GM12878 (cell line): Measurements from ENCODE around the gene AGAP1. TPM values are rescaled to one million over a fixed set of nuclear protein-coding genes. Genes with fewer than 3 reads are reported as not detected.

ENCODE experiments used
- ATAC-seq: fragments of 200-7000 bp; cut with Tn5 transposase; 3 replicates; pipeline ENCODE4 v1.9.1; 2020; ENCODE audit warnings: mild to moderate bottlenecking, moderate library complexity
- BruUV-seq: library from RNA; stranded (reverse); fragments of 400-500 nt; replicated peaks from 2 replicates; lab custom pipeline; 2021; lab: Mats Ljungman, UMichigan
- CTCF ChIA-PET: fragments of 300-600 bp; sonication (Branson Sonifier 250); formaldehyde crosslinking; extraction: SDS; loops from one replicate; lab custom pipeline; 2021; ENCODE audit warnings: inconsistent platforms; lab: Yijun Ruan, JAX
- POLR2A ChIA-PET: fragments of 350-600 bp; formaldehyde crosslinking; extraction: SDS; loops from one replicate; lab custom pipeline; 2021; ENCODE audit warnings: inconsistent platforms; lab: Charles Lee
- RAD21 ChIA-PET: fragments of 300-600 bp; sonication (Branson Sonifier 250); formaldehyde crosslinking; loops from one replicate; lab custom pipeline; 2023; ENCODE audit warnings: antibody characterized with exemption; ENCODE audit not compliant: unreplicated experiment; lab: Charles Lee
- SMC1A ChIA-PET: fragments of 300-600 bp; sonication (Branson Sonifier 250); formaldehyde crosslinking; loops from one replicate; lab custom pipeline; 2023; ENCODE audit not compliant: unreplicated experiment, uncharacterized antibody; lab: Charles Lee
- DNase-seq: peaks from one replicate; pipeline ENCODE4 v3.0.0-alpha.2; 2011; ENCODE audit warnings: low read depth, low spot score
- FAIRE-seq: peaks from 3 replicates; lab custom pipeline; 2011; peaks lifted over from hg19 to GRCh38; lab: Jason Lieb, UNC
- H2AFZ ChIP-seq: 2 replicates; pipeline ENCODE4 v1.6.0; 2011; ENCODE audit warnings: low read depth, low read length, control low read depth; ENCODE audit not compliant: control insufficient read depth
- H3K27ac ChIP-seq: 2 replicates; pipeline ENCODE4 v1.5.1; 2011; ENCODE audit warnings: control low read depth; ENCODE audit not compliant: control insufficient read depth, insufficient read depth
- H3K27me3 ChIP-seq, 2 experiments: replicated peaks in 1 of 2; 2 replicates each; pipeline versions ENCODE4 v1.6.0 to v1.6.1; 2011; ENCODE audit warnings: low read length in 1 of 2; ENCODE audit not compliant: control insufficient read depth in 2 of 2, insufficient read depth in 2 of 2
- H3K36me3 ChIP-seq, 2 experiments: 2 replicates each; pipeline ENCODE4 v1.5.1; 2011; ENCODE audit warnings: low read length in 1 of 2; ENCODE audit not compliant: control insufficient read depth in 2 of 2, insufficient read depth in 2 of 2
- H3K4me1 ChIP-seq: 2 replicates; pipeline ENCODE4 v1.6.1; 2011; ENCODE audit warnings: mild to moderate bottlenecking, low read length, moderate library complexity, mixed read lengths; ENCODE audit not compliant: control insufficient read depth, insufficient read depth
- H3K4me2 ChIP-seq: 2 replicates; pipeline ENCODE4 v1.6.0; 2011; ENCODE audit warnings: control low read depth; ENCODE audit not compliant: control insufficient read depth, insufficient read depth
- H3K4me3 ChIP-seq: fragments of 200-600 bp; sonication (generic); 2 replicates; pipeline ENCODE4 v1.5.1; 2016
- H3K79me2 ChIP-seq: 2 replicates; pipeline ENCODE4 v1.6.0; 2011; ENCODE audit warnings: low read length; ENCODE audit not compliant: control insufficient read depth, insufficient read depth
- H3K9ac ChIP-seq: 2 replicates; pipeline ENCODE4 v1.8.0; 2011; ENCODE audit warnings: low read length, control low read depth, mixed read lengths; ENCODE audit not compliant: control insufficient read depth, insufficient read depth
- H3K9me3 ChIP-seq: replicated peaks from 3 replicates; pipeline ENCODE4 v1.5.1; 2011; ENCODE audit warnings: mild to moderate bottlenecking, low read length; ENCODE audit not compliant: control insufficient read depth, insufficient read depth
- H4K20me1 ChIP-seq: 2 replicates; pipeline ENCODE4 v1.6.0; 2011; ENCODE audit not compliant: control insufficient read depth, insufficient read depth
- CHD2 ChIP-seq: IDR thresholded peaks from 2 replicates; pipeline ENCODE4 v1.6.1; 2011; ENCODE audit warnings: low read depth, low read length, improper control_type of control experiment, borderline replicate concordance
- CHD4 ChIP-seq: fragments of 200-600 bp; sonication (generic); IDR thresholded peaks from 2 replicates; pipeline ENCODE4 v1.6.1; 2016; ENCODE audit warnings: mild to moderate bottlenecking
- GABPA ChIP-seq: IDR thresholded peaks from 2 replicates; pipeline ENCODE4 v1.6.1; 2014; ENCODE audit warnings: antibody characterized with exemption, low read depth, mild to moderate bottlenecking, inconsistent platforms
- MYC ChIP-seq: IDR thresholded peaks from 2 replicates; pipeline ENCODE4 v1.6.1; 2011; ENCODE audit warnings: mild to moderate bottlenecking, low read length, moderate library complexity, inconsistent platforms; ENCODE audit not compliant: insufficient read depth, insufficient replicate concordance, insufficient read length, severe bottlenecking
- NBN ChIP-seq: fragments of 450-650 bp; IDR thresholded peaks from 2 replicates; pipeline ENCODE4 v1.6.1; 2016
- NFIC ChIP-seq: IDR thresholded peaks from 2 replicates; pipeline ENCODE4 v1.6.1; 2012; ENCODE audit warnings: low read depth, mild to moderate bottlenecking, inconsistent platforms, low read length, moderate library complexity
- NFYA ChIP-seq: IDR thresholded peaks from 2 replicates; pipeline ENCODE4 v1.6.1; 2011; ENCODE audit warnings: low read depth, mild to moderate bottlenecking, low read length, improper control_type of control experiment, borderline replicate concordance
- PAX5 ChIP-seq: IDR thresholded peaks from 2 replicates; pipeline ENCODE4 v1.6.1; 2011; ENCODE audit warnings: low read depth, low read length, borderline replicate concordance
- POU2F2 ChIP-seq: IDR thresholded peaks from 3 replicates; pipeline ENCODE4 v1.6.1; 2011; ENCODE audit warnings: low read depth, mild to moderate bottlenecking, low read length, borderline replicate concordance
- RCOR1 ChIP-seq: conservative IDR thresholded peaks from 2 replicates; pipeline ENCODE4 v1.6.1; 2012; ENCODE audit warnings: low read depth, low read length, improper control_type of control experiment
- SIN3A ChIP-seq: IDR thresholded peaks from 2 replicates; pipeline ENCODE4 v1.6.1; 2012; ENCODE audit warnings: low read depth, low read length, improper control_type of control experiment
- SUZ12 ChIP-seq: fragments of 200-600 bp; sonication (generic); IDR thresholded peaks from one replicate; pipeline ENCODE4 v1.6.1; 2018; ENCODE audit warnings: antibody characterized with exemption, mild to moderate bottlenecking; ENCODE audit not compliant: unreplicated experiment
- TBL1XR1 ChIP-seq: IDR thresholded peaks from 2 replicates; pipeline ENCODE4 v1.6.1; 2012; ENCODE audit warnings: low read depth, low read length, improper control_type of control experiment
- ZNF384 ChIP-seq: IDR thresholded peaks from 2 replicates; pipeline ENCODE4 v1.6.1; 2012; ENCODE audit warnings: low read depth, mild to moderate bottlenecking, low read length, improper control_type of control experiment, borderline replicate concordance
- WGBS: methylation state at CpG from one replicate; pipeline ENCODE4 v1.1.6; 2016; ENCODE audit warnings: low lambda C conversion rate; ENCODE audit not compliant: insufficient replicate concordance, insufficient coverage; ENCODE audit errors: missing lambda C conversion rate; 5-methylcytosine and 5-hydroxymethylcytosine counted together
- in situ Hi-C: fragments of 300-500 bp; cut with MboI; formaldehyde crosslinking; loops from 9 replicates; pipeline ENCODE4 v1.14.3; 2018; ENCODE audit warnings: mixed read lengths
- intact Hi-C: fragments of 100-400 bp; cut with micrococcal nuclease; formaldehyde crosslinking; loops from one replicate; pipeline ENCODE4 v1.14.2; 2022; ENCODE audit not compliant: unreplicated experiment
- polyA plus RNA-seq, 11 experiments: library from polyadenylated mRNA; depleted of rRNA in 4 of 11; unstranded in 6 of 11; stranded (reverse) in 5 of 11; fragments of >200 nt; fragmentation: Nextera tagmentation in 4 of 11; fragmentation: Illumina TruSeq in 1 of 11; extraction: Ambion mirVana in 4 of 11; extraction: Trizol in 1 of 11; gene quantifications; 1 replicate in 1 of 11; 2 replicates in 10 of 11; pipeline versions ENCODE4 v1.2.1 to v1.2.3, GENCODE V29; 2011 to 2016; ENCODE audit warnings: inconsistent platforms in 2 of 11, missing spikeins in 2 of 11, low read depth in 1 of 11
- total RNA-seq, 4 experiments: library from RNA; depleted of rRNA in 3 of 4; stranded (reverse); fragments of >200 nt in 3 of 4; fragmentation: Illumina TruSeq in 1 of 4; extraction: Trizol in 1 of 4; gene quantifications; 2 replicates each; pipeline versions ENCODE4 v1.2.1 to v1.2.3, GENCODE V29; 2013 to 2021
- TF ChIP-seq, protein P1 (sequence below): fragments of 450-650 bp; formaldehyde crosslinking; IDR thresholded peaks from 2 replicates; pipeline ENCODE4 v1.4.0; 2022; ENCODE audit warnings: mild to moderate bottlenecking, moderate library complexity
- TF ChIP-seq, protein P2 (sequence below): fragments of 450-650 bp; IDR thresholded peaks from 2 replicates; pipeline ENCODE4 v1.6.1; 2017; ENCODE audit warnings: mild to moderate bottlenecking
- TF ChIP-seq, protein P3 (sequence below): IDR thresholded peaks from 2 replicates; pipeline ENCODE4 v1.6.1; 2012; ENCODE audit warnings: low read depth, low read length, improper control_type of control experiment

AGAP1 gene
- total and polyA plus RNA-seq, 10 of the 15 experiments (the other 5 are each of a cell fraction or from before 2014, with no cell fraction given): 0.05 to 0.15 (median 0.06) TPM; not detected in 7

DNA sequence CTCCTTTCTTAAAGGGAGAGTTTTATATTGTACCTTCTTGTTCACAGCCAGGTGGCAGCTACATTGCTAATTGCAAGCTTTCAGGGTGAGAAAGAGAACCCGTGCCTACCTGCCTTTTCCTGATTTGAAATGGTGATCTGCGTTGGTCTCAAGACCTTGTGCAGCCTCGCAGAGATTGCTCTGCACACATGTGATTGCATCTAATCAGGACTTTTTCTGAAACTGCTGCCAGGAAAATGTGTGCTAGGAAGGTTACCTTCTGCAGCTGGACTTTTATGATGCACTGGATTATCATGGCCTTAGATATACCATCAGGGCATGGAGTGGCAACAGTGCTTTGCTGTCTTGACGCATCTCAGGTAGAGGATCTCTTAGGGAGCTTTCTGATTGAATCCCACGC is 45.1 kb downstream of the AGAP1 start:
- no peaks in the 10 kb centered on the region for H3K36me3 ChIP-seq
- no peak overlapping the region for H3K27ac ChIP-seq
- in situ Hi-C loops (no loop called here), intact Hi-C loops (no loop called here)
- H3K9me3 ChIP-seq: no peaks in the 10 kb centered on the region
- H4K20me1 ChIP-seq: no peaks in the 10 kb centered on the region
- CTCF ChIA-PET: no interaction called here
- no peak overlapping the region for H3K4me3 ChIP-seq
- H3K4me1 ChIP-seq: no peaks in the 10 kb centered on the region
- no peak overlapping the region for H3K9ac ChIP-seq
- ATAC-seq: no peak
- no peak for TF ChIP-seq GABPA
- TF ChIP-seq POU2F2: no peak
- no peak for TF ChIP-seq NFIC
- TF ChIP-seq, protein P1, sequence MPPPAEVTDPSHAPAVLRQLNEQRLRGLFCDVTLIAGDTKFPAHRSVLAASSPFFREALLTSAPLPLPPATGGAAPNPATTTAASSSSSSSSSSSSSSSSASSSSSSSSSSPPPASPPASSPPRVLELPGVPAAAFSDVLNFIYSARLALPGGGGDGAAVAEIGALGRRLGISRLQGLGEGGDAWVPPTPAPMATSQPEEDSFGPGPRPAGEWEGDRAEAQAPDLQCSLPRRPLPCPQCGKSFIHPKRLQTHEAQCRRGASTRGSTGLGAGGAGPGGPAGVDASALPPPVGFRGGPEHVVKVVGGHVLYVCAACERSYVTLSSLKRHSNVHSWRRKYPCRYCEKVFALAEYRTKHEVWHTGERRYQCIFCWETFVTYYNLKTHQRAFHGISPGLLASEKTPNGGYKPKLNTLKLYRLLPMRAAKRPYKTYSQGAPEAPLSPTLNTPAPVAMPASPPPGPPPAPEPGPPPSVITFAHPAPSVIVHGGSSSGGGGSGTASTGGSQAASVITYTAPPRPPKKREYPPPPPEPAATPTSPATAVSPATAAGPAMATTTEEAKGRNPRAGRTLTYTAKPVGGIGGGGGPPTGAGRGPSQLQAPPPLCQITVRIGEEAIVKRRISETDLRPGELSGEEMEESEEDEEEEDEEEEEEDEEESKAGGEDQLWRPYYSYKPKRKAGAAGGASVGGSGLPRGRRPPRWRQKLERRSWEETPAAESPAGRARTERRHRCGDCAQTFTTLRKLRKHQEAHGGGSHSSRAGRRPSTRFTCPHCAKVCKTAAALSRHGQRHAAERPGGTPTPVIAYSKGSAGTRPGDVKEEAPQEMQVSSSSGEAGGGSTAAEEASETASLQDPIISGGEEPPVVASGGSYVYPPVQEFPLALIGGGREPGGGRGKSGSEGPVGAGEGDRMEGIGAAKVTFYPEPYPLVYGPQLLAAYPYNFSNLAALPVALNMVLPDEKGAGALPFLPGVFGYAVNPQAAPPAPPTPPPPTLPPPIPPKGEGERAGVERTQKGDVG (CRISPR knock-in tag): no peak
- no peak for TF ChIP-seq NBN
- no peak for TF ChIP-seq SIN3A
- no peak for TF ChIP-seq SUZ12
- TF ChIP-seq ZNF384: no peak
- TF ChIP-seq, protein P2, sequence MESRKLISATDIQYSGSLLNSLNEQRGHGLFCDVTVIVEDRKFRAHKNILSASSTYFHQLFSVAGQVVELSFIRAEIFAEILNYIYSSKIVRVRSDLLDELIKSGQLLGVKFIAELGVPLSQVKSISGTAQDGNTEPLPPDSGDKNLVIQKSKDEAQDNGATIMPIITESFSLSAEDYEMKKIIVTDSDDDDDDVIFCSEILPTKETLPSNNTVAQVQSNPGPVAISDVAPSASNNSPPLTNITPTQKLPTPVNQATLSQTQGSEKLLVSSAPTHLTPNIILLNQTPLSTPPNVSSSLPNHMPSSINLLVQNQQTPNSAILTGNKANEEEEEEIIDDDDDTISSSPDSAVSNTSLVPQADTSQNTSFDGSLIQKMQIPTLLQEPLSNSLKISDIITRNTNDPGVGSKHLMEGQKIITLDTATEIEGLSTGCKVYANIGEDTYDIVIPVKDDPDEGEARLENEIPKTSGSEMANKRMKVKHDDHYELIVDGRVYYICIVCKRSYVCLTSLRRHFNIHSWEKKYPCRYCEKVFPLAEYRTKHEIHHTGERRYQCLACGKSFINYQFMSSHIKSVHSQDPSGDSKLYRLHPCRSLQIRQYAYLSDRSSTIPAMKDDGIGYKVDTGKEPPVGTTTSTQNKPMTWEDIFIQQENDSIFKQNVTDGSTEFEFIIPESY: no peak
- TF ChIP-seq CHD4: no peak
- TF ChIP-seq CHD2: no peak
- no peak for TF ChIP-seq TBL1XR1
- TF ChIP-seq MYC: no peak
- TF ChIP-seq NFYA: no peak
- TF ChIP-seq PAX5: no peak
- TF ChIP-seq, protein P3, sequence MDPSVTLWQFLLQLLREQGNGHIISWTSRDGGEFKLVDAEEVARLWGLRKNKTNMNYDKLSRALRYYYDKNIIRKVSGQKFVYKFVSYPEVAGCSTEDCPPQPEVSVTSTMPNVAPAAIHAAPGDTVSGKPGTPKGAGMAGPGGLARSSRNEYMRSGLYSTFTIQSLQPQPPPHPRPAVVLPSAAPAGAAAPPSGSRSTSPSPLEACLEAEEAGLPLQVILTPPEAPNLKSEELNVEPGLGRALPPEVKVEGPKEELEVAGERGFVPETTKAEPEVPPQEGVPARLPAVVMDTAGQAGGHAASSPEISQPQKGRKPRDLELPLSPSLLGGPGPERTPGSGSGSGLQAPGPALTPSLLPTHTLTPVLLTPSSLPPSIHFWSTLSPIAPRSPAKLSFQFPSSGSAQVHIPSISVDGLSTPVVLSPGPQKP: no peak
- TF ChIP-seq RCOR1: no peak
- TF ChIP-seq, all 136 proteins: peak for 0
- FAIRE-seq (no peak), DNase-seq (no peak)
- no peaks in the 10 kb centered on the region for H3K79me2 ChIP-seq
- RAD21 ChIA-PET: no interaction called here
- BruUV-seq: no TSS peak
- no peak overlapping the region for H3K4me2 ChIP-seq
- SMC1A ChIA-PET: no interaction called here
- H3K27me3 ChIP-seq: no peaks in the 10 kb centered on the region
- POLR2A ChIA-PET: no interaction called here
- WGBS: 17% methylated on average over 5 of the region's 5 CpGs
- H2AFZ ChIP-seq: no peak overlapping the region
